ENCODE measurements around the gene BMP10.

Gene BMP10

DNA sequence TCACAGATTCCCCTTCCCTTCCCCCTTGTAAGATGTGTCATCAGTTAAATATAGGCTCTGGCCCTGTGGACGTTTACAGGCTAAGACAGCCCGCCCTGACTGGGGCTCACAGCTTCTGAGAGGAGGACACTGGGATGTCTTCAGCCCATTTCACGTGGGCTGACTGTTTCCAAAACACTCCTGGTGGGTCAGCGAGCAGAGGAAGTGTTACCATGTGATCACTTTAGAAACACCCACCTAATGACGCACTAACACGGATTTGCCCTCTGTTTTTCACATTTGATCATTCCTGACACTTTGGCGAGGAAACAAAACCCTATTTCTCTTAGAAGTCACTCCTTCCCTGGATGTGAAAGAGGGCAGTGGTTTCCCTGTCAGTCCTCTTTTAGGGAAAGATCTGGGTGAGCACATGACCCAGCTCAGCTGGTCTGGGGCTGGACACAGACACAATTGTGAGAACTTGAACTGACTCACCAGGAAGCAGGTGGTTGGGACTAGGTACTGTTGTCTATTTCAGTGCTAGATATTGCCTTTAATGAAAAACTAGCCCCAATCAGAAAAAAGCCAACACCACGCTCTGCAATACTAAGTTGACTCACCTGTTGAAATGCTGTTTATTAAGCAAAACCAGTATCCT lies 38.8 kb downstream of the BMP10 start:
- TF ChIP-seq, protein P1, sequence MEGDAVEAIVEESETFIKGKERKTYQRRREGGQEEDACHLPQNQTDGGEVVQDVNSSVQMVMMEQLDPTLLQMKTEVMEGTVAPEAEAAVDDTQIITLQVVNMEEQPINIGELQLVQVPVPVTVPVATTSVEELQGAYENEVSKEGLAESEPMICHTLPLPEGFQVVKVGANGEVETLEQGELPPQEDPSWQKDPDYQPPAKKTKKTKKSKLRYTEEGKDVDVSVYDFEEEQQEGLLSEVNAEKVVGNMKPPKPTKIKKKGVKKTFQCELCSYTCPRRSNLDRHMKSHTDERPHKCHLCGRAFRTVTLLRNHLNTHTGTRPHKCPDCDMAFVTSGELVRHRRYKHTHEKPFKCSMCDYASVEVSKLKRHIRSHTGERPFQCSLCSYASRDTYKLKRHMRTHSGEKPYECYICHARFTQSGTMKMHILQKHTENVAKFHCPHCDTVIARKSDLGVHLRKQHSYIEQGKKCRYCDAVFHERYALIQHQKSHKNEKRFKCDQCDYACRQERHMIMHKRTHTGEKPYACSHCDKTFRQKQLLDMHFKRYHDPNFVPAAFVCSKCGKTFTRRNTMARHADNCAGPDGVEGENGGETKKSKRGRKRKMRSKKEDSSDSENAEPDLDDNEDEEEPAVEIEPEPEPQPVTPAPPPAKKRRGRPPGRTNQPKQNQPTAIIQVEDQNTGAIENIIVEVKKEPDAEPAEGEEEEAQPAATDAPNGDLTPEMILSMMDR (IDR thresholded peaks at IDR 0.05), result no peak
- TF ChIP-seq ZFX (IDR thresholded peaks at IDR 0.05; ENCODE audit: borderline replicate concordance), result no peak
- H3K27ac ChIP-seq, result no peak overlapping the region

DNA sequence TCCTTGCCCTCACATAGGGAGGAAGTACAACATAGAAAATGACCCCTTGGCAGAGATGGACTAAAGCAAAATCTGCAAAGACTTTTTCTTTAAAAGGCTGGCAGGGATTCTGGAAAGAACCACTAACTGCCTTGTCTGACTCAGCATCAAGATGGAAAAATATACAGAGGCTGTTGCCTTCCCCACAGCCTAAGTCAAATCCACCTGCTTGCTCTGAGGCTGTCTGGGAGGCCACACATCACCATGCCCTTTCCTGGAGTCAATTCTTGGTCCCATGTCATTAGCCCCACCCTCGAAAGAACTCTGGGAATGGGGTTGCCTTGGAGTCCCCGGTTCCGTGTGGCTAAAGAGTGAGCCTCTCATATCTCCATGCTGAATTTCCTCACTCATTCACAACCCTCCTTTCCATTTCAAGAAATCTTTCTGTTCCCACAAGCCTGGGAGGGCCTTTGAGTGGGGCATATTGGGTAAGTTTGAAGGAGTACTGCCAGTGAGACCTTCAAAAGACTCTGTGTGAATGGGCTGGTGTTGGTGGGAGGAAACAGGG lies 39.4 kb downstream of the BMP10 start:
- TF ChIP-seq, protein P1 (IDR thresholded peaks at IDR 0.05), result no peak
- no peak for TF ChIP-seq ZFX (IDR thresholded peaks at IDR 0.05; ENCODE audit: borderline replicate concordance)
- no peak overlapping the region for H3K27ac ChIP-seq

DNA sequence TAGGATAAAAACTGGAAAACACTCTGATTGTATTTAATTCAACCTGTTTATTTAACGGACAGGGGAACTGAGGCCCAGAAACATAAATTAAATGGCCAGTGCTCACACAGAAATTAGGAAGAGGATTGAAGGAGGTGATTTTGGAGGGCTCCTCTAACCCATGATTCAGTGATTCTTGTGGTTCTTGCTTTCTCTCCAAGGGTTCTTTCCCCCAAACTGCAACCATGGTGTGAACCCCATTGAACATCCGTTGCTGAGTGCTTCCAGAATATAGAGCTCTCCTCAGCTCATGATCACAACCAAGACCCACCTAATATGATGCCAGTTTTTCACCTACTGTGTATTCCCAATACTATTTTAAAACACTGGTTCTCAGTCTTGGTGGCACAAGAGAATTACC lies 41.4 kb downstream of the BMP10 start:
- H3K27ac ChIP-seq, result peak overlapping the region; percentile 25
- TF ChIP-seq, protein P1 (IDR thresholded peaks at IDR 0.05), result no peak
- no peak for TF ChIP-seq ZFX (IDR thresholded peaks at IDR 0.05; ENCODE audit: borderline replicate concordance)

DNA sequence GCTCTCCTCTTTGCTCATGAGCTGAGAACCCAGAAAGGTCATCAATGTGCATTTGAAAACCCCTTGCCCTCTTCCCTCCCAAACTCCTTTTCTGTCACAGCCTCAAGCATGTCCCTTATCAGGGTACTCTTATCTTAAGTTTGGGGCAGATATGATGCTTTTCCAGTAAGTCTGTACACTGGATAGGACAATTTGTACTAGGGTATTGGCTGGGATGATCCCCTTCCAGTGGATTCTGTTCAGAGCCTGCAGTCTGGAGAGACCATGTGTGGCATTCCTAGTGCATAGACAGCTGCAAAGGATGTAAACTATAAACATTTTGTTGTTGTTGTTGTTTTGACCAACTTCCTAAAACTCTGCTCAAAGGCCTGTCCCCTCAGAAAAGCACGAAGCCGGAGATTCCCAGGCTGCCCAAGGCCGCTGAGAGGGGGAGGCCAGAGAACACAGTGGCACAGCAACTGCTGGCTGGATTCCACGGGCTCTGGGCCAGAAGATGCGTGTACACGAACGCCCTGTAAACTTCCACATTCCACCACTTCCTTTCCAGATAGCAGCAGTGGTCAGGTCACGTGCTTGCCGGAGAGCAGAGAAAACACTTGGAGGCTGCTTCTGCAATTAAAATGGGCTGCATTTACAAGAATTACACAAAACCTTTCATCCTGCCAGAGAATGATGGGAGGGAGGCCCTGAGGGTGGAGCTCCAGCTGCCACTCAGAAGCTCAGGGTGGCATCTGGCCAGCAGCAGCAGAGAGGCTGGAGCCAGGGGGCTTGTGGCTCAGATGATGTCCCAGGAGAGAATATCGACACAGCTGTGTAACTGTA lies 42.1 kb downstream of the BMP10 start:
- peak overlapping the region; percentile 25 for H3K27ac ChIP-seq
- TF ChIP-seq, protein P1 (IDR thresholded peaks at IDR 0.05), result no peak
- TF ChIP-seq ZFX (IDR thresholded peaks at IDR 0.05; ENCODE audit: borderline replicate concordance), result no peak

DNA sequence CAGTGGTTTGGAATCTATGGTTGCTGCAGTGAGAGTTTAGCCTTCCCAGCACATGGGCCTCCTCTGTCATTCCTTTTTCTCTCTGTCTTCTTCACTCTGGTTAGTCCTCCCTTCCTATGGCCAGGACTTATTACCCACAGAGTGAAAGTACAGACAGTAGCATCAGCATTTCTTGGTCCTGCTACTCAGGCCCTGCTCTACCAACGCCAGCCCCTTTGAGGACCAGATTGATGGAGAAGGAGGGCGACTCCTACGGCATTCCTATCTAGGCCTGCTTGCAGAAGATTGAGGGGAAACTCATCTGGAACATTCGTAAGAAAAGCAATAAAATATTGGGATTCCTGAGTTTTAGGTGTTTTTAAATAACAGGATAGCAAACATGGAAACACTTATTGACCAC lies 43.5 kb downstream of the BMP10 start:
- H3K27ac ChIP-seq, result no peak overlapping the region
- TF ChIP-seq, protein P1 (IDR thresholded peaks at IDR 0.05), result no peak
- TF ChIP-seq ZFX (IDR thresholded peaks at IDR 0.05; ENCODE audit: borderline replicate concordance), result no peak

DNA sequence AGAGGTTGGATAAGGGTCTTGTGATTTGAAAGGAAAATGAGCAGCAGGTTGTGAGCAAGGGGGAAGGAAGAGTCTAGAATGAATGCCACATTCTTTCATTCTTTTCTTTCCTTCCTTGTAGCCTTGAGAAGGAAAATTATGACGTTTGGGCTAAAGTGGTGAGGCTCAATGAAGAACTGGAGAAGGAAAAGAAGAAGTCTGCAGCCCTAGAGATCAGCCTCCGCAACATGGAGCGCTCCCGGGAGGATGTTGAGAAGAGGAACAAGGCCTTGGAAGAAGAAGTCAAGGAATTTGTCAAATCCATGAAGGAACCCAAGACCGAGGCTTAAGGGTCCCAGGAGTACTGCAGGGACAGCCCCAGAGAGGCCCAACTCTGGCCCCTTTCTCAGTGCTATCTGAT lies 45.3 kb downstream of the BMP10 start:
- H3K27ac ChIP-seq, result no peak overlapping the region
- TF ChIP-seq, protein P1 (IDR thresholded peaks at IDR 0.05), result no peak
- TF ChIP-seq ZFX (IDR thresholded peaks at IDR 0.05; ENCODE audit: borderline replicate concordance), result no peak

DNA sequence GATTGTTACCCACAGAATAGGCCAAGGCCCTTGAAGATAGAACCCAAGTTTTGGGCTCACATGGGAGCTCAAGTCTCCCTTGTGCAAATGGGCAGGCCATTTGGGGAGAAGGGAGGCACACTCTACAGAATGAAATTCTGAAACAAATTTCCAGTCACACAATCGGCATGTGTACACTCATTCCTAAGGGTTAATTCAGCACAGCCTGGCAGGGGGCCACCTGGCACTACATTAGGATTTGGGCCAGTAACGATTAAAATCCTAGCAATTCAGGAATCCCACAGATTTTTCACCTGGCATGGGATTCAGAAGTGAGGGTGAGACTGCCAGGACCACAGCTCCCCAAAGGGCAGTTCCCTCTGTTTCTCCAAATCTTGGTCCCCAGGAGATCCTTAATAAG lies 46.4 kb downstream of the BMP10 start:
- TF ChIP-seq, protein P1 (IDR thresholded peaks at IDR 0.05), result no peak
- no peak for TF ChIP-seq ZFX (IDR thresholded peaks at IDR 0.05; ENCODE audit: borderline replicate concordance)
- no peak overlapping the region for H3K27ac ChIP-seq

All from 22Rv1 (cell line).